GM21723 (cell line): ENCODE measurements around the gene LIN9.
"Not testable (repeated sequence)": the region's sequence is repeated elsewhere in the genome, so short reads cannot be mapped to it uniquely, and the experiment has no call there.

Experiments used
- ATAC-seq: cut with Tn5 transposase; IDR thresholded peaks from one replicate; pipeline ENCODE4 v1.9.1; 2021; ENCODE audit warnings: mild to moderate bottlenecking, moderate library complexity; ENCODE audit not compliant: unreplicated experiment

LIN9 gene

GRCh38 chr1:226276077-226276682 lies 32.8 kb downstream of the LIN9 start:
- ATAC-seq = no peak

DNA sequence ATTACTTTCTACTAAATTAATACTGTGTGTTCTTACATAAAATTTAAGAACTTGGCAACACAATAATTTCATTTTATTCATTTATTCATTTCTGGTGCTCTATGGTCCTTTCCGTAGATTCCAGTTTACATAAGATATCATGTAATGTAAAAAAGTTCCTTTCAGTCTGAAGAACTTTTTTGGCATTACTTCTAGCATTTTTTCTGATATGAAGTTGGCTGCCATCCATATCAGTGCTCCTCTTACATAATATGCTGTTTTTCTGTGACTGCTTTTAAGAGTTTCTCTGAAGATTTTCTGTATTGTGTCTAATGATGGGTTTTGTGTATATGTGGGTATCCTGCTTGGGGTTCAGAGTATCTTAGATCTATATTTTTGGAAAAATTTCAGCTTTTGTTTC lies 34.8 kb downstream of the LIN9 start:
- ATAC-seq = no peak

- not testable (repeated sequence) for ATAC-seq
These were observed 36.6 kb downstream of the LIN9 start for GRCh38 chr1:226272233-226272902.

DNA sequence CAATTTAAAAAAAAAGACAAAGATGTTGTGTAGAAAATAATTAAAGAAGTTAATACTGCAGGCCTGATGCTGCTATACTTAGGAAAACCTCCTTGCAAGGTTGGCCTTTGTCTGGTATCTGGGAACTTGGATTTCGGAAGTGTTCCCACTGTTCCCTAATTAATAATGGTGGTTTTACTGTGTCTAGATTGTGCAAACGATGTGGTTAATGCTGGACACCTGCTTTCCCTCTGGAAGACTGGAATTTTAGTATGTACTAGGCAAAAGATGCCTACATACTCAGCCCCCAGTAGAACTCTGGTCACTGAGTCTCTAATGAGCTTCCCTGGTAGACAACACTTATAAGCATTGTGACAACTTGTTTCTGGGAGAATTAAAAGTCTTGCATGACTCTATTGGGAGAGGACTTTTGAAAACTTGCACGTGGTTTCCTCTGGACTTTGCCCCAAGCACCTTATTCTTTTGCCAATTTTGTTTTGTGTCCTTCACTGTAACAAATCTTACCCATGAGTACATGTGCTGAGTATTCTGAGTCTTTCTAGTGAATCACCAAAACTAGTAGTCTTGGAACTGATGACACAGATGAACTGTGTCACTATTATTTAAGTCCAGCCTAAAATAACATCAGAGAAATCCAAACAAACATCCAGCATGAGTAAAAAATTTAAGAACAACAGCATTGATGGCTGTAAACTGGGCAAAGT lies 40.4 kb downstream of the LIN9 start:
- ATAC-seq = no peak

DNA sequence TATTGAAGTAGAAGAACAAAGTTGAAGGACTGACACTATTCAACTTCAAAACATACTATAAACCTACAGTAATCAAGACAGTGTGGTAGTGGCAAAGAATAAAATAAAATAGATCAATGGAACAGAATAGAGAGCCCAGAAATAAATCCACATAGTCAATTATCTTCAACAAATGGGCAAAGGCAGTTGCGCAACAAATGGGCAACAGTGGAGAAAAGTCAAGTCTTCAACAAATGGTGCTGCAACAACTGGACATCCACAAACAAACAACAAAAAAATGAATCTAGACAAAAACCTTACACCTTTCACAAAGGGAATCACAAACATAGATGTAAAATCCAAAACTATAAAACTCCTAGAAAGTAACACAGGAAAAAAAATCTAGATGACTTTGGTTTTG lies 47.1 kb downstream of the LIN9 start:
- no peak for ATAC-seq

- no peak for ATAC-seq
These were observed 53.6 kb downstream of the LIN9 start for GRCh38 chr1:226255380-226255779.

DNA sequence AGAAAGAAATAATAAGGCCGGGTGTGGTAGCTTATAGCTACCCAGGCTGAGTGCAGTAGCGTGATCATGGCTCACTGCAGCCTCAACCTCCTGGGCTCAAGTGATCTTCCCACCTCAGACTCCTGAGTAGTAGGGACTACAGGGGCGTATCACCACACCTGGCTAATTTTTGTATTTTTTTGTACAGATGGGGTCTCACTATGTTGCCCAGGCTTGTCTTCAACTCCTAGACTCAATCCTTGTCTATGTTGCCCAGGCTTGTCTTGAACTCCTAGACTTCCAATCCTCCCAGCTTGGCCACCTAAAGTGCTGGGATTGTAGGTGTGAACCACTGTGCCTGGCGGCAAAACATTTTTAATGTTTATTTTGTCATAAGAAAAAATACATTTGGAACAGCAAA lies 55.0 kb downstream of the LIN9 start:
- no peak for ATAC-seq

DNA sequence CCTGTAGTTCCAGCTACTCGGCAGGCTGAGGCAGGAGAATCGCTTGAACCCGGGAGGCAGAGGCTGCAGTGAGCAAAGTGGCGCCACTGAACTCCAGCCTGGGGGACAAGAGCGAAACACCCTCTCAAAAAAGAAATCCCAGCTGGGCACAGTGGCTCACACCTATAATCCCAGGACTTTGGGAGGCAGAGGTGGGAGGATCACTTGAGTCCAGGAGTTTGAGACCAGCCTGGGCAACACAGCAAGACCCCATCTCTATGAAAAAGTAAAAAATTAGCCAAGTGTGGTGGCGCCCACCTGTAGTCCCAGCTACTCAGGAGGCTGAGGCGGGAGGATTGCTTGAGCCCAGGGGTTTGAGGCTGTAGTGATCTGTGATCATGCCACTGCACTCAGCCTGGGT lies 56.1 kb downstream of the LIN9 start:
- not testable (repeated sequence) for ATAC-seq

GRCh38 chr1:226250511-226250910 lies 58.5 kb downstream of the LIN9 start:
- no peak for ATAC-seq

DNA sequence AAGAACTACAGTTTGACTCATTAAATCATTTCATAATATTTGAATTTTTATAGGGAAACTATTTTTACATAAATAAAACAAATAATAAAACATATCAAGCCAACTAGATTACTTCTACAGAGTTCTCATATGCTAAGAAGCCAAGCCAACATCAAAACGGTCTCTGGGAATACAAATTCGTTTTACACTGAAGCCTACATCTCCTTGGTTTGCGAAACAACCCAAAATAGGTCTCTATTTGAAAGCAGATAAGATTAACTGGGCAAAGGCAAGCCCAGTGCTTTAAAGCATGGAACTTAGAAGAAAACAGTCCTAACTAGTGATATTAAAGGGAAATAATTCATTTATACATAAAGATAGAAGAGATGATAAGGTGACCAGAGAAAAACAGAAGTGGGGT lies 60.2 kb downstream of the LIN9 start:
- no peak for ATAC-seq

- no peak for ATAC-seq
These were observed 60.9 kb downstream of the LIN9 start for GRCh38 chr1:226248091-226248490.

GRCh38 chr1:226239421-226239820 lies 69.5 kb downstream of the LIN9 start:
- no peak for ATAC-seq

DNA sequence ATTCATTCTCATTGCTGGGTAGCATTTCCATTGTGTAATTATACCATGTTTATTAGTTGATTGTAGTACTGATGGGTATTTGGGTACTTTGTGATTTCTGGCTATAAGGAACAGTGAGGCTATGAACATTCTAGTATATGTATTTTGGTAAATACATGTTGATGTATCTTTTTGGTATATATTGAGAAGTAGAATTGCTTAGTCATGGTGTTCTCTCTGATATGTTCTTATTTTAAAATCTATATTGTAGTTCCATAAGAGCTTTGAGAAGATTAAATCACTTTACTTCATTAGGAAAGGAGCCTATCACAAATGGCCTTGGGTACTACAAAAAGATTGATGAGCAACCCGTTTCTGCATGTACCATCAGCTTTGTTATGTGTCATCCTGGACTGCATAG lies 72.1 kb downstream of the LIN9 start:
- ATAC-seq = no peak

DNA sequence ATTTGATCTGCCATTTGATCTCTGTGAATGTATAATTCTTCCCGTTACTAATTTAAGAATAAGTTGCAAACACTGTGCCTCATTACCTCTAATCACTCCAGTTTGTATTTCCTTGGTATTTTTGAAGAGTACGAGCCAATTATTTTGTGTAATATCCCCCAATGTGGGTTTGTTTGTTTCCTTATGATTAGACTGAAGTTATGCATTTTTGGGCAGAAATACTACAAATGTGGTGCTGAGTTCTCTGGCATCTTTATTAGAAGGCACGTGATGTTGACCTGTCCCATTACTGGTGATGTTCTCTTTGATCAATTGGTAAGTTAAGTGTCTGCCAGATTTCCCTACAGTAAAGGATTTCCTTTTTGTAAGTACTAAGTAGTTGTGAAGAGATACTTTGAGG lies 75.2 kb downstream of the LIN9 start:
- ATAC-seq = no peak

- no peak for ATAC-seq
These were observed 75.7 kb downstream of the LIN9 start for GRCh38 chr1:226233293-226233692.

DNA sequence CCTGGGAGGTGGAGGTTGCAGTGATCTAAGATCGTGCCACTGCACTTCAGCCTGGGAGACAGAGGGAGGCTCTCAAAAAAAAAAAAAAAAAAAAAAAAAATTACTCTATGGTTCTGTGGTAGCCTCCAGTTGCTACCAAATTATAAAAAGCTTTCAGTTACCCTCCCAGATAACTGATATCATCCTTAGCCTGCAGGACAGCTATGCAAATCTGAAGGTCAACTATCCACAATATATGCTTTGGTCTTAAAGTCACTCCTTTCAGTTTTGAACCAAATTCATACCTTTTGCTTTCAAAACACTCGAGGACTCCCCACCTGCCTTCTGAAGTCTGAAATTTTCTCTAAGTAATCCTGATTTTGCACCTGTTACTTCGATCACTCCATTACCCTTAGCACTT lies 82.4 kb downstream of the LIN9 start:
- no peak for ATAC-seq

DNA sequence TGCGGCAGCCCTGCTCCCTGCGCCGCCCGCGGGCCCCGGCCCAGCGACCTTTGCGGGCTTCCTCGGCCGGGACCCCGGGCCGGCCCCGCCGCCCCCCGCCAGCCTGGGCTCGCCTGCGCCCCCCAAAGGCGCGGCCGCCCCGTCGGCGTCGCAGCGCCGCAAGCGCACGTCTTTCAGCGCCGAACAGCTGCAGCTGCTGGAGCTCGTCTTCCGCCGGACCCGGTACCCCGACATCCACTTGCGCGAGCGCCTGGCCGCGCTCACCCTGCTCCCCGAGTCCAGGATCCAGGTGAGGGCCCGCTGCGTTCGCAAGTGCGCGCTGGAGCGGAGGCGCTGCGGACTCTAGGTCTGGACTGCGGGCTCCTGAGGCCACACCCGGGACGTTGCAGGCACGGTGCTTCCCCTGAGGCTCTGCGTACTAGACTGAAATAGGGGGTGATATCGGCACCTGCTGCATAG lies 85.1 kb downstream of the LIN9 start:
- peak; percentile 69 for ATAC-seq

GRCh38 chr1:226223157-226223785 lies 85.7 kb downstream of the LIN9 start, which contains the start of gene MIXL1:
Gene MIXL1, plus strand, starts transcription at chr1:226223664. Its CDS starts 18 bp downstream, at chr1:226223682.
- ATAC-seq = peak; percentile 45

DNA sequence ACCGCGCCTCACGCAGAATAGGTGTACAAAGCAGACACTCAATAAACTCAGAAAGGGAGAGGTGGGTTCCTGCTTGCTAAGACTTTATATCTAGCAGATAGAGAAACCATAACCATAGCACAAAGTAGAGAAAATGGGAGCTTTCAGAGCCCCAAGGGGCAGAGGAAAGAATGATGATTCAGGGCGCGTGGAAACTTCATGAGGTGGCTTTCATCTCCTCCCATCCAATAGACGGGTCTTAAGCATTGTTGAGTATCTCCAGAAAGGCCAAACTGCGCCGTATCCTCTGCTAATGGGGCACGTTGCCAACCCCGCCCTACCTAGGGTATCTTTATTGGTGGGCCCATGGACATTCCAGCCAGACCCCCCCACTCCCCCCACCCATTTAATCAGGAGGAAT lies 86.3 kb downstream of the LIN9 start:
- ATAC-seq = no peak

GRCh38 chr1:226220473-226221189 lies 88.3 kb downstream of the LIN9 start:
- no peak for ATAC-seq

DNA sequence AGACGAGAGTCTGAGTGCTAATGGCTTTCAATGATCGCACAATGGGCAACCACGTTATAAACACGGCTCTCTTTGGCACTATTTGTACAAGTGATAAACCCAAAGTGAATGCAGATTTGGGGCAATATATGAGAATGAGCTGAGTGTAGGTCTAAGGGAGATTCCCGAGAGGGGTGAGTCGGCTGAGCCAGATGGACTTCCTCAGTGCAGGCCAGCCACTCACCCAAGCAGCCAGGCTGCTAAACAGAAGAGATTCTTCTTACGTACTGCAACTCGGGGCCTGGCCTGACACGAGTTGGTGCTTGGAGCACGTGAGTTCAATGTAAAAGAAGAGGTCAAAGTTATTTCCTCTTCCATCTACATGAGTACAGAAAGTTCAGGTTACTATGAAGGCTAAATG lies 91.7 kb downstream of the LIN9 start:
- ATAC-seq = no peak
